Keratinocyte (primary cell): Measurements from ENCODE around the gene GRIA3. TPM values are rescaled to one million over a fixed set of nuclear protein-coding genes. Genes with fewer than 3 reads are reported as not detected.

Source experiments
- DNase-seq: peaks from one replicate; pipeline ENCODE4 v3.0.0-alpha.2; 2011; ENCODE audit warnings: low read depth, missing footprints, low spot score
- FAIRE-seq: peaks from 2 replicates; lab custom pipeline; 2011; peaks lifted over from hg19 to GRCh38; lab: Jason Lieb, UNC
- H2AFZ ChIP-seq: 2 replicates; pipeline ENCODE4 v1.6.0; 2012; ENCODE audit warnings: low read length, control low read depth, inconsistent platforms; ENCODE audit not compliant: control insufficient read depth
- H3K27ac ChIP-seq: 2 replicates; pipeline ENCODE4 v1.5.1; 2011; ENCODE audit warnings: low read length; ENCODE audit not compliant: control insufficient read depth, insufficient read depth
- H3K27me3 ChIP-seq: 3 replicates; pipeline ENCODE4 v1.6.0; 2011; ENCODE audit warnings: low read length; ENCODE audit not compliant: control insufficient read depth, insufficient read depth; ENCODE audit errors: extremely low read depth
- H3K36me3 ChIP-seq, 2 experiments: 2 replicates in 1 of 2; 3 replicates in 1 of 2; pipeline ENCODE4 v1.5.1; 2011; ENCODE audit warnings: low read length in 2 of 2, mild to moderate bottlenecking in 1 of 2; ENCODE audit not compliant: control insufficient read depth in 2 of 2, insufficient read depth in 2 of 2; ENCODE audit errors: extremely low read depth in 1 of 2
- H3K4me1 ChIP-seq: 3 replicates; pipeline ENCODE4 v1.5.1; 2011; ENCODE audit warnings: low read length; ENCODE audit not compliant: control insufficient read depth, insufficient read depth; ENCODE audit errors: extremely low read depth
- H3K4me2 ChIP-seq: 3 replicates; pipeline ENCODE4 v1.6.0; 2011; ENCODE audit warnings: low read depth, low read length; ENCODE audit not compliant: control insufficient read depth, insufficient read depth; ENCODE audit errors: extremely low read depth
- H3K4me3 ChIP-seq, 3 experiments: fragments of 200-600 bp in 1 of 3; sonication (generic) in 1 of 3; 2 replicates in 2 of 3; 3 replicates in 1 of 3; pipeline ENCODE4 v1.5.1; 2011 to 2016; ENCODE audit warnings: low read length in 3 of 3, mild to moderate bottlenecking in 3 of 3, control low read depth in 2 of 3, inconsistent platforms in 1 of 3, low read depth in 1 of 3, mixed read lengths in 1 of 3, mixed run types in 1 of 3, moderate library complexity in 1 of 3; ENCODE audit not compliant: control insufficient read depth in 2 of 3, insufficient read depth in 2 of 3; ENCODE audit errors: extremely low read depth in 1 of 3
- H3K79me2 ChIP-seq: 2 replicates; pipeline ENCODE4 v1.6.0; 2012; ENCODE audit warnings: low read length; ENCODE audit not compliant: control insufficient read depth, insufficient read depth
- H3K9ac ChIP-seq: 3 replicates; pipeline ENCODE4 v1.6.0; 2011; ENCODE audit warnings: low read length; ENCODE audit not compliant: control insufficient read depth, insufficient read depth; ENCODE audit errors: extremely low read depth
- H3K9me1 ChIP-seq: 3 replicates; pipeline ENCODE4 v1.6.0; 2011; ENCODE audit warnings: low read length; ENCODE audit not compliant: control insufficient read depth, insufficient read depth; ENCODE audit errors: extremely low read depth
- H3K9me3 ChIP-seq: 2 replicates; pipeline ENCODE4 v1.5.1; 2012; ENCODE audit warnings: low read depth, low read length; ENCODE audit not compliant: control insufficient read depth
- H4K20me1 ChIP-seq: 3 replicates; pipeline ENCODE4 v1.6.0; 2011; ENCODE audit warnings: low read length; ENCODE audit not compliant: control insufficient read depth, insufficient read depth; ENCODE audit errors: extremely low read depth
- CTCF ChIP-seq, 3 experiments: IDR thresholded peaks in 1 of 3; conservative IDR thresholded peaks in 1 of 3; optimal IDR thresholded peaks in 1 of 3; 2 replicates in 2 of 3; 3 replicates in 1 of 3; pipeline versions ENCODE3 to v1.5.1; 2011; ENCODE audit warnings: low read length in 3 of 3, mild to moderate bottlenecking in 3 of 3, moderate library complexity in 2 of 3, control low read depth in 1 of 3, inconsistent platforms in 1 of 3; ENCODE audit not compliant: insufficient read depth in 2 of 3; ENCODE audit errors: extremely low read depth in 1 of 3
- EZH2 ChIP-seq: IDR thresholded peaks from one replicate; pipeline ENCODE4 v1.6.1; 2012; ENCODE audit warnings: inconsistent platforms, mild to moderate bottlenecking, low read length, moderate library complexity
- dilution Hi-C: fragments of 300-500 bp; cut with MboI; formaldehyde crosslinking; loops from one replicate; pipeline ENCODE4 v1.7.0; 2020; ENCODE audit warnings: low sequenced_read_pairs; ENCODE audit not compliant: extremely low pct_ligation_motif_present
- polyA plus RNA-seq, 5 experiments: library from polyadenylated mRNA; depleted of rRNA in 3 of 5; stranded (reverse) in 3 of 5; stranded (forward) in 1 of 5; unstranded in 1 of 5; fragments of >200 nt; gene quantifications; 1 replicate in 1 of 5; 2 replicates in 3 of 5; 3 replicates in 1 of 5; pipeline versions ENCODE4 v1.2.1 to v1.2.3, GENCODE V29; 2011 to 2012; ENCODE audit warnings: missing spikeins in 2 of 5, low read depth in 1 of 5, low replicate concordance in 1 of 5

The GRIA3 gene
- polyA plus RNA-seq, 1 donor (not counting 4 experiments of a cell fraction or from before 2014, with no cell fraction given), result not detected

GRCh38 chrX:123203772-123204171 is 19.7 kb downstream of the GRIA3 start:
- peak in 1 of 3 experiments; percentile 5 for TF ChIP-seq CTCF (optimal IDR thresholded peaks at IDR 0.05 in 1 of 3, IDR thresholded peaks at IDR 0.05 in 1 of 3, conservative IDR thresholded peaks at IDR 0.05 in 1 of 3; ENCODE audit: extremely low read depth in 1 of 3, insufficient read depth in 2 of 3, low read length in 3 of 3)
- no peak for TF ChIP-seq EZH2
- Histone ChIP-seq H3K4me3 (no peak overlapping the region), H3K9ac (no peak overlapping the region), H3K79me2 (no peaks in the 10 kb centered on the region), H3K27me3 (no peaks in the 10 kb centered on the region), H2AFZ (no peak overlapping the region), H3K4me1 (no peaks in the 10 kb centered on the region), H3K36me3 (no peaks in the 10 kb centered on the region), H3K27ac (no peak overlapping the region), H3K9me1 (no peaks in the 10 kb centered on the region), H3K4me2 (no peak overlapping the region), H4K20me1 (no peaks in the 10 kb centered on the region), H3K9me3 (no peaks in the 10 kb centered on the region)
- DNase-seq, result no peak
- FAIRE-seq, result no peak
- dilution Hi-C loops, result no loop called here

- Histone ChIP-seq H3K9me1 (no peaks in the 10 kb centered on the region), H3K36me3 (no peaks in the 10 kb centered on the region), H3K9ac (no peak overlapping the region), H4K20me1 (no peaks in the 10 kb centered on the region), H3K4me2 (no peak overlapping the region), H3K79me2 (no peaks in the 10 kb centered on the region), H3K4me3 (no peak overlapping the region), H3K4me1 (no peaks in the 10 kb centered on the region), H2AFZ (no peak overlapping the region), H3K27me3 (no peaks in the 10 kb centered on the region), H3K9me3 (no peaks in the 10 kb centered on the region), H3K27ac (no peak overlapping the region)
- dilution Hi-C loops, result no loop called here
- DNase-seq (no peak), FAIRE-seq (no peak)
- no peak for TF ChIP-seq CTCF (optimal IDR thresholded peaks at IDR 0.05 in 1 of 3, IDR thresholded peaks at IDR 0.05 in 1 of 3, conservative IDR thresholded peaks at IDR 0.05 in 1 of 3; ENCODE audit: extremely low read depth in 1 of 3, insufficient read depth in 2 of 3, low read length in 3 of 3)
- no peak for TF ChIP-seq EZH2
These were observed 22.1 kb downstream of the GRIA3 start for GRCh38 chrX:123206176-123206575.
